ENCODE measurements around the gene LDB2.

The LDB2 gene

GRCh38 chr4:16887887-16888286 is 10.6 kb downstream of the LDB2 start:
- H3K9ac ChIP-seq (ENCODE audit: low read length), result no peak overlapping the region
- no peaks in the 10 kb centered on the region for H4K20me1 ChIP-seq (ENCODE audit: insufficient read depth, low read length)
- no peaks in the 10 kb centered on the region for H3K9me2 ChIP-seq (ENCODE audit: low read depth, low read length)
- H3K27ac ChIP-seq (ENCODE audit: low read depth, low read length, poor library complexity, severe bottlenecking), result no peak overlapping the region
- no peak overlapping the region for H2AFZ ChIP-seq (ENCODE audit: low read length)
- H3K4me1 ChIP-seq (ENCODE audit: insufficient read depth, low read length, severe bottlenecking), result no peaks in the 10 kb centered on the region
- no peaks in the 10 kb centered on the region for H3K9me3 ChIP-seq (ENCODE audit: low read length)
- H3F3A ChIP-seq (ENCODE audit: insufficient read depth, low read length), result no peaks in the 10 kb centered on the region
- no peaks in the 10 kb centered on the region for H3K79me2 ChIP-seq (ENCODE audit: insufficient read depth, low read length)
- TF ChIP-seq EZH2 (IDR thresholded peaks at IDR 0.05; ENCODE audit: borderline replicate concordance, low read length), result no peak
- TF ChIP-seq, protein P1, sequence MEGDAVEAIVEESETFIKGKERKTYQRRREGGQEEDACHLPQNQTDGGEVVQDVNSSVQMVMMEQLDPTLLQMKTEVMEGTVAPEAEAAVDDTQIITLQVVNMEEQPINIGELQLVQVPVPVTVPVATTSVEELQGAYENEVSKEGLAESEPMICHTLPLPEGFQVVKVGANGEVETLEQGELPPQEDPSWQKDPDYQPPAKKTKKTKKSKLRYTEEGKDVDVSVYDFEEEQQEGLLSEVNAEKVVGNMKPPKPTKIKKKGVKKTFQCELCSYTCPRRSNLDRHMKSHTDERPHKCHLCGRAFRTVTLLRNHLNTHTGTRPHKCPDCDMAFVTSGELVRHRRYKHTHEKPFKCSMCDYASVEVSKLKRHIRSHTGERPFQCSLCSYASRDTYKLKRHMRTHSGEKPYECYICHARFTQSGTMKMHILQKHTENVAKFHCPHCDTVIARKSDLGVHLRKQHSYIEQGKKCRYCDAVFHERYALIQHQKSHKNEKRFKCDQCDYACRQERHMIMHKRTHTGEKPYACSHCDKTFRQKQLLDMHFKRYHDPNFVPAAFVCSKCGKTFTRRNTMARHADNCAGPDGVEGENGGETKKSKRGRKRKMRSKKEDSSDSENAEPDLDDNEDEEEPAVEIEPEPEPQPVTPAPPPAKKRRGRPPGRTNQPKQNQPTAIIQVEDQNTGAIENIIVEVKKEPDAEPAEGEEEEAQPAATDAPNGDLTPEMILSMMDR (IDR thresholded peaks at IDR 0.05; ENCODE audit: low read length), result no peak
- no peaks in the 10 kb centered on the region for H3K27me3 ChIP-seq (ENCODE audit: insufficient read depth, low read length)
- no peaks in the 10 kb centered on the region for H3K36me3 ChIP-seq (ENCODE audit: insufficient read depth, low read length)
- H3K4me3 ChIP-seq (ENCODE audit: low read depth, low read length, poor library complexity, severe bottlenecking), result no peak overlapping the region
- no peak overlapping the region for H3K4me2 ChIP-seq (ENCODE audit: low read length)

GRCh38 chr4:16884673-16885460 is 13.6 kb downstream of the LDB2 start:
- H3K79me2 ChIP-seq (ENCODE audit: insufficient read depth, low read length), result no peaks in the 10 kb centered on the region
- H3K9me3 ChIP-seq (ENCODE audit: low read length), result no peaks in the 10 kb centered on the region
- no peak overlapping the region for H2AFZ ChIP-seq (ENCODE audit: low read length)
- no peak overlapping the region for H3K9ac ChIP-seq (ENCODE audit: low read length)
- no peaks in the 10 kb centered on the region for H3K27me3 ChIP-seq (ENCODE audit: insufficient read depth, low read length)
- H3K27ac ChIP-seq (ENCODE audit: low read depth, low read length, poor library complexity, severe bottlenecking), result no peak overlapping the region
- TF ChIP-seq EZH2 (IDR thresholded peaks at IDR 0.05; ENCODE audit: borderline replicate concordance, low read length), result no peak
- TF ChIP-seq, protein P1 (IDR thresholded peaks at IDR 0.05; ENCODE audit: low read length), result no peak
- no peaks in the 10 kb centered on the region for H3K9me2 ChIP-seq (ENCODE audit: low read depth, low read length)
- no peaks in the 10 kb centered on the region for H3F3A ChIP-seq (ENCODE audit: insufficient read depth, low read length)
- no peaks in the 10 kb centered on the region for H3K4me1 ChIP-seq (ENCODE audit: insufficient read depth, low read length, severe bottlenecking)
- no peaks in the 10 kb centered on the region for H4K20me1 ChIP-seq (ENCODE audit: insufficient read depth, low read length)
- H3K4me2 ChIP-seq (ENCODE audit: low read length), result no peak overlapping the region
- no peak overlapping the region for H3K4me3 ChIP-seq (ENCODE audit: low read depth, low read length, poor library complexity, severe bottlenecking)
- H3K36me3 ChIP-seq (ENCODE audit: insufficient read depth, low read length), result no peaks in the 10 kb centered on the region

DNA sequence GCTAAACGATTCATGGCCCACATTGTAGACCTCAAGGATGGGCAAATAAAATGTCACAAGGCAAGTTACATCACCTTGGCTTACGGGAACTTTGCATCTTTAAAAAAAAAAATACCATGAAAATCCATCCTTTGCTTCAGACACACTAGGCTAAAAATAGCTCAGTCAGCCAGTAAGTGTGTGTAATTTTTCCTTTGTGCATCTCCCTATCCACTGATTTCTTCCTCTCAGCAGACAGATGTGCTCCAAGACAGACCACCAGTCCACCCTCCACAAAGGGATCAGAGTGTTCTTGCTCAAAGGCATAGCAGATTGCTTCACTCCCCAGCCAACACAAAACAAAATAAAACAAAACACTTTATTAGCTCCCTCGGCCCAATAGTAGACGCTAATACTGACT is 14.6 kb downstream of the LDB2 start:
- Histone ChIP-seq H4K20me1 (ENCODE audit: insufficient read depth, low read length) (no peaks in the 10 kb centered on the region), H2AFZ (ENCODE audit: low read length) (no peak overlapping the region), H3K36me3 (ENCODE audit: insufficient read depth, low read length) (no peaks in the 10 kb centered on the region), H3K9ac (ENCODE audit: low read length) (no peak overlapping the region), H3K27me3 (ENCODE audit: insufficient read depth, low read length) (no peaks in the 10 kb centered on the region), H3K9me2 (ENCODE audit: low read depth, low read length) (no peaks in the 10 kb centered on the region), H3K79me2 (ENCODE audit: insufficient read depth, low read length) (no peaks in the 10 kb centered on the region), H3K27ac (ENCODE audit: low read depth, low read length, poor library complexity, severe bottlenecking) (no peak overlapping the region), H3F3A (ENCODE audit: insufficient read depth, low read length) (no peaks in the 10 kb centered on the region), H3K4me2 (ENCODE audit: low read length) (no peak overlapping the region), H3K4me3 (ENCODE audit: low read depth, low read length, poor library complexity, severe bottlenecking) (no peak overlapping the region), H3K9me3 (ENCODE audit: low read length) (no peaks in the 10 kb centered on the region), H3K4me1 (ENCODE audit: insufficient read depth, low read length, severe bottlenecking) (no peaks in the 10 kb centered on the region)
- TF ChIP-seq, protein P1 (IDR thresholded peaks at IDR 0.05; ENCODE audit: low read length), result no peak
- no peak for TF ChIP-seq EZH2 (IDR thresholded peaks at IDR 0.05; ENCODE audit: borderline replicate concordance, low read length)

Measured in OCI-LY1 (cell line).